Panc1 (cell line): ENCODE results near the gene MRPS23. TPM values are rescaled to one million over a fixed set of nuclear protein-coding genes. Genes with fewer than 3 reads are reported as not detected.

Source experiments
- ATAC-seq: fragments of 200-7000 bp; cut with Tn5 transposase; 2 replicates; pipeline ENCODE4 v1.9.1; 2020; ENCODE audit warnings: mild to moderate bottlenecking, moderate library complexity
- BruUV-seq: library from RNA; stranded (reverse); fragments of 400-500 nt; replicated peaks from 2 replicates; lab custom pipeline; 2021; lab: Mats Ljungman, UMichigan
- CTCF ChIA-PET: fragments of 300-600 bp; sonication (Branson Sonifier 250); formaldehyde crosslinking; loops from one replicate; lab custom pipeline; 2022; ENCODE audit warnings: antibody characterized with exemption; lab: Charles Lee
- POLR2A ChIA-PET: fragments of 300-600 bp; sonication (Branson Sonifier 250); formaldehyde crosslinking; loops from one replicate; lab custom pipeline; 2022; ENCODE audit warnings: antibody characterized with exemption; lab: Charles Lee
- DNase-seq: peaks from one replicate; pipeline ENCODE4 v3.0.0-alpha.2; 2010; ENCODE audit warnings: low read depth, low spot score
- H3K27ac ChIP-seq: 2 replicates; pipeline ENCODE4 v1.5.1; 2011; ENCODE audit warnings: mild to moderate bottlenecking, low read length, inconsistent platforms
- H3K27me3 ChIP-seq: fragments of 200-500 bp; sonication (Bioruptor generic); 2 replicates; pipeline ENCODE4 v1.6.0; 2014; ENCODE audit warnings: low read length, inconsistent platforms; ENCODE audit not compliant: control insufficient read depth, insufficient read depth
- H3K36me3 ChIP-seq: fragments of 200-500 bp; sonication (Bioruptor generic); 2 replicates; pipeline ENCODE4 v1.5.1; 2014; ENCODE audit warnings: inconsistent platforms, mild to moderate bottlenecking, low read length, moderate library complexity; ENCODE audit not compliant: control insufficient read depth, insufficient read depth
- H3K4me1 ChIP-seq: 2 replicates; pipeline ENCODE4 v1.5.1; 2011; ENCODE audit warnings: inconsistent platforms, mild to moderate bottlenecking, low read length, moderate library complexity; ENCODE audit not compliant: control insufficient read depth, insufficient read depth
- H3K4me3 ChIP-seq, 2 experiments: 2 replicates each; pipeline ENCODE4 v1.5.1; 2011 to 2012; ENCODE audit warnings: low read depth in 2 of 2, low read length in 2 of 2, mild to moderate bottlenecking in 2 of 2, inconsistent platforms in 1 of 2, moderate library complexity in 1 of 2
- H3K9me3 ChIP-seq: fragments of 200-500 bp; sonication (Bioruptor generic); 2 replicates; pipeline ENCODE4 v1.5.1; 2014; ENCODE audit warnings: low read depth, mild to moderate bottlenecking, inconsistent platforms, low read length, moderate library complexity; ENCODE audit not compliant: control insufficient read depth, insufficient read depth
- POLR2AphosphoS5 ChIP-seq: IDR thresholded peaks from 2 replicates; pipeline ENCODE4 v1.6.1; 2012; ENCODE audit warnings: mild to moderate bottlenecking, low read depth, low read length, moderate library complexity
- SIN3A ChIP-seq: IDR thresholded peaks from 2 replicates; pipeline ENCODE4 v1.6.1; 2012; ENCODE audit warnings: low read depth, mild to moderate bottlenecking, low read length, moderate library complexity, borderline replicate concordance; ENCODE audit not compliant: insufficient read depth
- TCF7L2 ChIP-seq: IDR thresholded peaks from 2 replicates; pipeline ENCODE4 v1.6.1; 2011; ENCODE audit warnings: mild to moderate bottlenecking, low read depth, low read length, inconsistent platforms
- in situ Hi-C: cut with HindIII; loops from 2 replicates; pipeline ENCODE4 v1.10.0; 2016; ENCODE audit warnings: low sequenced_read_pairs, low pct_unique_long_range_greater_than_20kb
- intact Hi-C: fragments of 100-400 bp; cut with micrococcal nuclease; formaldehyde crosslinking; loops from one replicate; pipeline ENCODE4 v1.10.0; 2022; ENCODE audit not compliant: unreplicated experiment
- total RNA-seq: library from RNA; stranded (reverse); gene quantifications from one replicate; pipeline ENCODE4 v1.2.1, GENCODE V29; 2021; ENCODE audit not compliant: unreplicated experiment
- TF ChIP-seq, protein P1 (sequence below): fragments of 450-650 bp; IDR thresholded peaks from 2 replicates; pipeline ENCODE4 v1.5.1; 2017; ENCODE audit warnings: mild to moderate bottlenecking
- TF ChIP-seq, protein P2 (sequence below), 2 experiments: IDR thresholded peaks; 2 replicates each; pipeline ENCODE4 v1.6.1; 2011 to 2012; ENCODE audit warnings: low read depth in 2 of 2, control low read depth in 1 of 2, low read length in 1 of 2, mild to moderate bottlenecking in 1 of 2, moderate library complexity in 1 of 2; ENCODE audit not compliant: insufficient read depth in 1 of 2

Gene MRPS23
- total RNA-seq, 1 experiment from 2014 or later: 85.4 TPM

DNA sequence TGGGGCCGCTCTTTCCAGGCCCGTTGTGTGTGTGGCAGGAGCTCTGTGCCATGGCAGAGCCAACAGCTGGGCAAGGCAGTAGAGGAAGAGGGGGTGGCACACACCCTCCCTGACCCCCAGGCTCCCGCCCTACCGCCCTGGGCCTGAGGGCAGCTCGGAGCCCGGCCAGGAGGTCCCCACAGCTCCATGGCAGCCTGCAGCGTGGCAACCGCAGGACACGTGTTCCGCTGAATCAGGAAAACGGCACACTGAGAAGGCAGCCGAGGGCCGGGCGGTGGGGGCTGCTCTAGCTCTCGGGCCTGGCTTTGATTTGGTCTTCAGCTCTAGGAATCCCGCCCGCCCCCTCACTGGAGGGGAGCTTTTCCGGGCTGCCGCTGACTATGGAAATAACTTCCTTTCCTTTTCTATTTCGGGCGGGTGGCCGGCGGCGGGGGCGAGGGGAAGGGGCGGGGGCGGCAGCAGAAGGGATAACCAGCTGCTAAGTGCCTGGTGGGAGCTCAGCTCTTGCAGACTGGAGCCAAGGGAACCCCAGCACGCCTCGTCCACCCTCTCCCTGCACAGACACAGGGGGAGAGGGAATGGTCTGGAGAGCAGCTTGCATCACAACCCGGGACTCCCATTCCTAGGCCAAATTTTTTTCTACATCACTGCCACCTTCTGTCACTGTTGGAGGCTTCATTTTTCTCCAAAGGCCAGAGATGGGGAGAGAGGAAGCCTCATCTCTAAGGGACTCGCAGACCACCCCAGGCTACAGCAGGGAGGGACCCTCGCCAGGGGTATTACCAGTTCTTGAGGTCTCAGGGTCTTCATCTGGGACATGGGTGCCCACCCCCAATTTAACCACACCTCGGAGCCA, 24.8 kb upstream of the MRPS23 start:
- CTCF ChIA-PET: interaction anchor here (0.6 to 1.4 kb wide), 8 partner anchors 10 to 70 kb away, joined by 3 to 8 read pairs (median 4); no protein-coding TSS in a partner anchor
- in situ Hi-C loops: no loop called here
- no peak overlapping the region for H3K4me3 ChIP-seq
- ATAC-seq (no peak), DNase-seq (no peak)
- no peak for TF ChIP-seq SIN3A
- TF ChIP-seq, protein P1, sequence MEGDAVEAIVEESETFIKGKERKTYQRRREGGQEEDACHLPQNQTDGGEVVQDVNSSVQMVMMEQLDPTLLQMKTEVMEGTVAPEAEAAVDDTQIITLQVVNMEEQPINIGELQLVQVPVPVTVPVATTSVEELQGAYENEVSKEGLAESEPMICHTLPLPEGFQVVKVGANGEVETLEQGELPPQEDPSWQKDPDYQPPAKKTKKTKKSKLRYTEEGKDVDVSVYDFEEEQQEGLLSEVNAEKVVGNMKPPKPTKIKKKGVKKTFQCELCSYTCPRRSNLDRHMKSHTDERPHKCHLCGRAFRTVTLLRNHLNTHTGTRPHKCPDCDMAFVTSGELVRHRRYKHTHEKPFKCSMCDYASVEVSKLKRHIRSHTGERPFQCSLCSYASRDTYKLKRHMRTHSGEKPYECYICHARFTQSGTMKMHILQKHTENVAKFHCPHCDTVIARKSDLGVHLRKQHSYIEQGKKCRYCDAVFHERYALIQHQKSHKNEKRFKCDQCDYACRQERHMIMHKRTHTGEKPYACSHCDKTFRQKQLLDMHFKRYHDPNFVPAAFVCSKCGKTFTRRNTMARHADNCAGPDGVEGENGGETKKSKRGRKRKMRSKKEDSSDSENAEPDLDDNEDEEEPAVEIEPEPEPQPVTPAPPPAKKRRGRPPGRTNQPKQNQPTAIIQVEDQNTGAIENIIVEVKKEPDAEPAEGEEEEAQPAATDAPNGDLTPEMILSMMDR: no peak
- TF ChIP-seq POLR2AphosphoS5: no peak
- no peak for TF ChIP-seq TCF7L2
- TF ChIP-seq, protein P2, sequence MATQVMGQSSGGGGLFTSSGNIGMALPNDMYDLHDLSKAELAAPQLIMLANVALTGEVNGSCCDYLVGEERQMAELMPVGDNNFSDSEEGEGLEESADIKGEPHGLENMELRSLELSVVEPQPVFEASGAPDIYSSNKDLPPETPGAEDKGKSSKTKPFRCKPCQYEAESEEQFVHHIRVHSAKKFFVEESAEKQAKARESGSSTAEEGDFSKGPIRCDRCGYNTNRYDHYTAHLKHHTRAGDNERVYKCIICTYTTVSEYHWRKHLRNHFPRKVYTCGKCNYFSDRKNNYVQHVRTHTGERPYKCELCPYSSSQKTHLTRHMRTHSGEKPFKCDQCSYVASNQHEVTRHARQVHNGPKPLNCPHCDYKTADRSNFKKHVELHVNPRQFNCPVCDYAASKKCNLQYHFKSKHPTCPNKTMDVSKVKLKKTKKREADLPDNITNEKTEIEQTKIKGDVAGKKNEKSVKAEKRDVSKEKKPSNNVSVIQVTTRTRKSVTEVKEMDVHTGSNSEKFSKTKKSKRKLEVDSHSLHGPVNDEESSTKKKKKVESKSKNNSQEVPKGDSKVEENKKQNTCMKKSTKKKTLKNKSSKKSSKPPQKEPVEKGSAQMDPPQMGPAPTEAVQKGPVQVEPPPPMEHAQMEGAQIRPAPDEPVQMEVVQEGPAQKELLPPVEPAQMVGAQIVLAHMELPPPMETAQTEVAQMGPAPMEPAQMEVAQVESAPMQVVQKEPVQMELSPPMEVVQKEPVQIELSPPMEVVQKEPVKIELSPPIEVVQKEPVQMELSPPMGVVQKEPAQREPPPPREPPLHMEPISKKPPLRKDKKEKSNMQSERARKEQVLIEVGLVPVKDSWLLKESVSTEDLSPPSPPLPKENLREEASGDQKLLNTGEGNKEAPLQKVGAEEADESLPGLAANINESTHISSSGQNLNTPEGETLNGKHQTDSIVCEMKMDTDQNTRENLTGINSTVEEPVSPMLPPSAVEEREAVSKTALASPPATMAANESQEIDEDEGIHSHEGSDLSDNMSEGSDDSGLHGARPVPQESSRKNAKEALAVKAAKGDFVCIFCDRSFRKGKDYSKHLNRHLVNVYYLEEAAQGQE (IDR thresholded peaks at IDR 0.05; ENCODE audit: insufficient read depth in 1 of 2, low read depth in 2 of 2, low read length in 1 of 2): no peak
- POLR2A ChIA-PET: interaction anchor here (0.6 to 0.8 kb wide), 5 partner anchors 36 to 121 kb away, joined by 3 to 5 read pairs (median 4); no protein-coding TSS in a partner anchor
- no peaks in the 10 kb centered on the region for H3K27me3 ChIP-seq
- BruUV-seq: no TSS peak
- intact Hi-C loops: loop anchor here (5.0 kb wide), 1 partner anchor 73 kb away; no protein-coding TSS in a partner anchor
- peaks cover 3% of the 10 kb centered on the region; the same call in 1 of the 2 replicates for H3K36me3 ChIP-seq
- peak overlapping the region; percentile 95 for H3K27ac ChIP-seq
- peaks cover 73% of the 10 kb centered on the region for H3K4me1 ChIP-seq
- H3K9me3 ChIP-seq: no peaks in the 10 kb centered on the region

DNA sequence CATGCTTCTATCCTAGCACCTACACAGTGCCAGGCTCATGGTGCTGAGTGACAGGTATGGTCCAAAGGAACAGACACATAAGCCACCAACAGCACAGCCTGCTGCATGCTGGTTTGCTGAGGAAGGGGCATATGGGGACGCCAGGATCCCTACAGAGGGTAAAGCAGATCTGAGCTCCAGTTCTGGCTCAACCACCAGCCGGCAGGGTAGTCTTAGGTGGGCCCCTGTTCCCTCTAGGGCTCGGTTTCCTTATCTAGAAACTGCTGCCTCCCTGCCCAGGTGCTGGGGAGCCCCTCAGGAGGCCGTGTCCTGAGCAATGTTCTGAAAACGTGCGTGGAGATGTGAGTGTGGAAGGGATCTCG, 24.2 kb upstream of the MRPS23 start:
- ChIA-PET POLR2A (interaction anchor here (0.8 kb wide), 1 partner anchor 116 kb away, joined by 5 read pairs; no protein-coding TSS in a partner anchor), CTCF (interaction anchor here (0.6 to 0.9 kb wide), 2 partner anchors 16 to 17 kb away, joined by 3 read pairs; no protein-coding TSS in a partner anchor)
- Histone ChIP-seq H3K9me3 (no peaks in the 10 kb centered on the region), H3K4me3 (no peak overlapping the region), H3K4me1 (peaks cover 73% of the 10 kb centered on the region), H3K27ac (peak overlapping the region; percentile 95), H3K27me3 (no peaks in the 10 kb centered on the region), H3K36me3 (peaks cover 3% of the 10 kb centered on the region; the same call in 1 of the 2 replicates)
- in situ Hi-C loops (no loop called here), intact Hi-C loops (no loop called here)
- DNase-seq (no peak), ATAC-seq (no peak)
- TF ChIP-seq, protein P1: no peak
- no peak for TF ChIP-seq TCF7L2
- no peak for TF ChIP-seq SIN3A
- no TSS peak for BruUV-seq
